GM12864 (cell line): ENCODE measurements around the gene P2RX6.
"Not testable (repeated sequence)": the region's sequence is repeated elsewhere in the genome, so short reads cannot be mapped to it uniquely, and the experiment has no call there.

Source experiments
- DNase-seq: peaks from one replicate; pipeline ENCODE4 v3.0.0-alpha.2; 2011; ENCODE audit warnings: low read depth
- H3K4me3 ChIP-seq: 2 replicates; pipeline ENCODE4 v1.5.1; 2011; ENCODE audit warnings: mild to moderate bottlenecking, low read depth, low read length, control low read depth
- TF ChIP-seq, protein P1 (sequence below): IDR thresholded peaks from 2 replicates; pipeline ENCODE4 v1.5.1; 2011; ENCODE audit warnings: low read depth, mild to moderate bottlenecking, moderate library complexity, low read length, control low read depth, inconsistent platforms; ENCODE audit errors: missing control alignments

The P2RX6 gene

DNA sequence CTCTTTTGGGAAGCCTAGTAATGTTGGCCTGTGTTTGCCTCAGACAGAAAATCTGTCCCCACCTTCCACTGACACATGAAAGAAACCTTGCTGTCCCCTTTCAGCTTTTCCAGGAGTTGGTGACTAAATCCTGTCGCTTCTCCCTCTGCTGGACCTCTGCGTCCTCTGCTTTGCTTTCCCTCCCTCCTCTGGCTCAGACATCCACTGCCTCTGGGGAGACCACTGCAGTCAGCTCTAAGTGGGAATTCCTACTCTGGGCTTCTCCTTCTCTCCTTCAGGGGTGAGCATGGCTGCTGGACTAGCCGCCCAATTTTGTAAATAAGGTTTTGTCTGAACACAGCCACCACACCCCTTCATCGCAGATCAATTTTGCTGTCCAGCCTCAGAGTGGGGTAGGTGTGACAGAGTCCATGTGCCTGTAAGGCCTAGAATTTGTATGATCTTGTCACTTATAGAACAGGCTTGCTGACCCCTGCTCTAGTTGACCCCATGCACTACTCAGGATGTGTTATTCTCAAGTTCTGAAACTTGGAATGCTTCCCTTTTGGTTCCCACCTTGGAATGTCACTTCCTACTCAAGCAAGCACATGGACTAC lies 53.8 kb downstream of the P2RX6 start:
- no peak for DNase-seq
- TF ChIP-seq, protein P1, sequence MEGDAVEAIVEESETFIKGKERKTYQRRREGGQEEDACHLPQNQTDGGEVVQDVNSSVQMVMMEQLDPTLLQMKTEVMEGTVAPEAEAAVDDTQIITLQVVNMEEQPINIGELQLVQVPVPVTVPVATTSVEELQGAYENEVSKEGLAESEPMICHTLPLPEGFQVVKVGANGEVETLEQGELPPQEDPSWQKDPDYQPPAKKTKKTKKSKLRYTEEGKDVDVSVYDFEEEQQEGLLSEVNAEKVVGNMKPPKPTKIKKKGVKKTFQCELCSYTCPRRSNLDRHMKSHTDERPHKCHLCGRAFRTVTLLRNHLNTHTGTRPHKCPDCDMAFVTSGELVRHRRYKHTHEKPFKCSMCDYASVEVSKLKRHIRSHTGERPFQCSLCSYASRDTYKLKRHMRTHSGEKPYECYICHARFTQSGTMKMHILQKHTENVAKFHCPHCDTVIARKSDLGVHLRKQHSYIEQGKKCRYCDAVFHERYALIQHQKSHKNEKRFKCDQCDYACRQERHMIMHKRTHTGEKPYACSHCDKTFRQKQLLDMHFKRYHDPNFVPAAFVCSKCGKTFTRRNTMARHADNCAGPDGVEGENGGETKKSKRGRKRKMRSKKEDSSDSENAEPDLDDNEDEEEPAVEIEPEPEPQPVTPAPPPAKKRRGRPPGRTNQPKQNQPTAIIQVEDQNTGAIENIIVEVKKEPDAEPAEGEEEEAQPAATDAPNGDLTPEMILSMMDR: no peak
- no peak overlapping the region for H3K4me3 ChIP-seq

DNA sequence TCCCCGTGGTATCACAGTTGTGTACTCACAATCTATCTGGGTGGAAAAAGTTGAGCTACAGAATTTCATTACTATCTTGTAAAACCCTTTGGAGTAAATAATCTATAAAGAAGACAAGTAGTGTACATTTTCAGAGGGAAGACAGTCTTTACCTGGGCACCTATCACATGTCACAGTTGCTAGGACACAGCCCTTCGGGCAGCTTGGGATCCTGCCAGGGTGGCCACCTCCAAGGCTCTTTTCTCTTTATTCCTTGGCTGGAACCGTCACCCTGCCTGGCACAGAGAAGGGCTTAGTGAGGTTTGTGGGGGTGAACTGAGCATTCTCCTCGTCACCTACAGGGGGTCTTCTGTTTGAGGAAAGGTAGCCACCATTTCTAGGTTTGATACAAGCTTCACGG lies 54.4 kb downstream of the P2RX6 start:
- no peak overlapping the region for H3K4me3 ChIP-seq
- TF ChIP-seq, protein P1: no peak
- no peak for DNase-seq

DNA sequence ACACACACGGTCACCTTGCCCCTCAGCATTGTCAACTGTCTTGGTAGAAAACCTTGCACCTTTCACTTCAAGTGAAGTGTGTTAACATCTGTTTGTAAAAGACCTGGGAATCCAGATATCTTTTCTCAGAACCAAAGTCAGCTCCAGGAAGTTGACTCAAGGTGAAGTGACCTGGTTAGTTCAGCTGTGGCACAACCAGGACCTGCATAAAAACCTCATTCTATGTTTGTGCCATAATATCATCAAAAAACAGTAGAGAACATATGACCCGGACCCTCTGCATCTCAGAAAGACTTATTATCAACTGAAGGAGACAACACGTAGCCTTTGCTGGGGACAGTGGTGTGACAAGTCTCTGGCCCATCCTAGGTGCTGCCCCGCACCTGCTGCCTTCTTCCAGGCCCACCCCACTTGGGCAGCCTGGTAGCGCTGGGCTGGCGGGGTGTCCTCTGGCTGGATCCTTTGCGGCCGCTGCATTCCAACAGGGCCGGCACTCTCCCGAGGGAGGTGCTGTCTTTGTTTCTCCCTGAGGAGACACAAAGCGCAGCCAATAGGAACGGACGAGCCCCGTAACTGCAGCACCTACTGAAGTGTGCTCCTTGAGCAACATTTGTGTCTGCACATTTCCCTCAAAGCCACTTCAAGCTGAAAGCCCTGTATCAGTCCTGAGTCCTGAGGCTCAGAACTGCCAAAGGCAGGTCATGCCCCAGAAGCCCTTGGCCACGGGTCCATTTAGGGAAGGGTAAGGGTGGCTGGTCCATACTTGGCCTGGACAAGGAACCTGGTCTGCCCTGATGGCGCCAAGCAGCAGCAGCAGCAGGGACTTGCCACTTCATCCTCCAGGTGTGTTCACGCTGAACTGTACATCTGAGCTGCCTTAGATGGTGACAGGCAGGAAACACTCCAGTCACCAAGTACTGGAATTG lies 56.0 kb downstream of the P2RX6 start:
- TF ChIP-seq, protein P1: no peak
- DNase-seq: no peak
- no peak overlapping the region for H3K4me3 ChIP-seq

DNA sequence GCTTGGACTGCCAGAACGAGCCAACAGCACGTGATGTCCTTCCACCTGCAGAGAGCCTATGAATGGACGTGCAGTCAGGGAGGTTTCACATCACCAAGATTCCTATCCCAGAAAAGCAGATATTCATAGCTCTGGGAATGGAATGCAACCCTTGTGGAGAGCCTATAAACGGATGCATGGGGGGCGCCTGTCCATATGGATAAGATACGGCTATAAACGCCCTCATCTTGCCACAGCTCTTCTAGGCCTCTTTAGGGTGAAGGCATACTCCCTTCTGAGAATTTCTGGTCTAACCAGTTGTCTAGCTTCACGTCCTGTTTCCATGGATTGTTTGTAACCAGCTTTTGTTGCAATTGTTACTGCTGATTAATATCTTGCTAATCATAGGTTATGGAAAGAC lies 56.8 kb downstream of the P2RX6 start:
- H3K4me3 ChIP-seq, DNase-seq: not testable (repeated sequence)

DNA sequence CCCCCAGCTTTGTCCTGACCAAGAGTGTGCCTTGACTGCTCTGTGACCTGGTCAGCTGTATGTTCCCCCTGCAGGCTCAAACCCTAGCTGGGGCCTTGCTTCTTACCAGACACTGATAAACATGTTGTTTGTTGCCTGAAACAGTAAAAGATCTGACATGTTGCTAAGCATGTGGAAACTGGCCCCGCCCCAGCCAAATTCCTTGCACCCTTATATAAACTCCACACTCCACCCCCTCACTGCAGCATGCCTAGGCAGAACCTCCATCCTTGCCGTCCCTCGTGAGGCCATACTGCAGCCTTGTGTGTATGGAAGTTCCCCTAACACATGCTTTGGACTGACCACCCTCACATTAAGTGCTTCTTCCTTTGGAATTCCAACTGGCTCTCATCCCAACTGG lies 58.1 kb downstream of the P2RX6 start:
- no peak overlapping the region for H3K4me3 ChIP-seq
- TF ChIP-seq, protein P1: no peak
- no peak for DNase-seq

DNA sequence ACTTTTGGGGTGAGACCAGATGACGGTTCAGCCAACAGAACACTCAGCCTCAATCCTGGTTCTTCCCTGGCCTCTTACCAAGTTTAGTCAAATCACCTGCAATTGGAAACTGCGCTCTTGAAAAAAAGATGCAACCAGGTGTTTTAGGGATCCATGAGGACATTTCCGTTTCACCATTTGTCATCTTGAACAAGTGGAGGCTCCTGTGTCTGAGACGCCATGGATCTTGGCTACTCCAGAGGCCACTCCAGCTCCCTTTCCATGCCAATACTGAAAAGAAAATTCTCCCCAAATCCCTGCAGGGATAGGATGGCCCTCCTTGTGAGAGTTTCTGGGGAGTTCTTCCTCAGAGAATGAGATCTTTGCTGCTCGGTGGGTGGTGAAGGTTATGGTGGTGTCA lies 58.5 kb downstream of the P2RX6 start:
- TF ChIP-seq, protein P1: no peak
- H3K4me3 ChIP-seq: no peak overlapping the region
- DNase-seq: no peak

DNA sequence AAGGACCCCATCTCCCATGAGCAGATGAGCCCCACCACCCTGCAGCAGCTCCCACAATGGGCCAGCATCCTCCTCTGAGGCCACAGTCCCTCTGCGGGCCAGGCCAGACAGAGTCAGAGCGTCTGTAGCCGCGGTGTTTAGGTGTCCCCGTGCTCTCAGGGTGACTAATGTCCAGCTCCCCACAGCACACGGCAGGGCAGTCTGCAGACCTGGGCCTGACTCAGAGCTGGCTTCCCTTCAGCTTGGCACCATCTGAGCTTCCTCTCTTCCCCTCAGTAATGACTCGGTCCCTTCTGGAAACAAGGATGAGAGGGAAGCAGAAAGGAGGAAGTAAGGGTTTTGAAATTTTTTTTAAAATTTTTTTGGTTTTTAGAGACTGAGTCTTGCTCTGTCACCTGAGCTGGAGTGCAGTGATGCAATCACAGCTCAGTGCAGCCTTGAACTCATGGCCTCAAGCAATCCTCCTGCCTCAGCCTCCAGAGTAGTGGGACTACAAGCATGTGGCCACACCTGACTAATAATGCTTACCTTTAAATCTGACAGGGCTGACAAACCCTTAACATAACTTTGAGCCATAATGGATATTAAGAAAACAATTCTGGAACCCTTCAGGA lies 59.2 kb downstream of the P2RX6 start:
- TF ChIP-seq, protein P1: no peak
- DNase-seq: no peak
- no peak overlapping the region for H3K4me3 ChIP-seq
